SK-N-MC (cell line): ENCODE data around the gene MMP25.

Experiments used
- EZH2 ChIP-seq: fragments of 200-600 bp; sonication (generic); IDR thresholded peaks from one replicate; pipeline ENCODE4 v1.6.1; 2017; ENCODE audit warnings: antibody characterized with exemption
- FOXP2 ChIP-seq: optimal IDR thresholded peaks from 2 replicates; pipeline ENCODE3; 2011; ENCODE audit warnings: mild to moderate bottlenecking, moderate library complexity; ENCODE audit not compliant: insufficient read depth; ENCODE audit errors: extremely low read length, control extremely low read depth
- POLR2AphosphoS5 ChIP-seq: IDR thresholded peaks from 2 replicates; pipeline ENCODE4 v1.6.1; 2012; ENCODE audit warnings: mild to moderate bottlenecking, low read depth, low read length, borderline replicate concordance

DNA sequence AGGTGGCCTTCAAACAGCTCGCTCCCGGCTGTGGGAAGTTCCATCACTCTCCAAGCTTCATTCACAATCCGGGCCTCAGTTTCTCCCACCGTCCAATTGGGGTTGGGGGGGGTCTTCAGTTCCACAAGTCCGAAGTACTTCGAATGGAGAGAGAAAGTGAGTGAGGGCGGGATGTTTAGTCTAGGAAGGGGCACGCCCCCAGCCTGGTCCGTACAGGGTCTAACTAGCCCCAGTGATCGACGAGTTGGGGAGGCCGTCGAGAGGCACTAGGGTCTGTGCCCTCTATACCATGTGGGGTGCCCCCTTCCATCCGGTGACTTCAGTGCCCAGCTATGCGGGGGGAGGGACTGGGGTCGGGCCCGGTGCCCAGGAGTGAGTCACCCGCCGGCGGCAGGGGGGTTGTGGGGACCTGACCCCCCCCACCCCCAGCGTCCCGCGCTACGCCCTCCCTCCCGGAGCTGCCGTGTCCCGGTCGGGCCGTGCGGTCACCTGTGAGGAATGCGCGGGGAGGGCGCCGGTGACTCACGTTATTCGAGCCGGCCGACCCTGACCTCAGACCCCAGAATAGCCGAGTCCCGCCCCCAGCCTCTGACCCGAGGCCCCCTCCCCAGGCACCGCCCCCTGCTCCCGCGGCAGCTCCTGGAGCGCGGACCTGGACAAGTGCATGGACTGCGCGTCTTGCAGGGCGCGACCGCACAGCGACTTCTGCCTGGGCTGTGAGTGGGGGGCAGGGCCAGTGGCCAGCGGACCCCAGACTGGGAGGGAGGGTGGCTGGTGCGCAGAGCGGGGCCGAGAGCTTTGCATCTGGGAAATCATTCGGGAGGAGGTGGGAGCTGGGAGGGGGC lies 25.5 kb upstream of the MMP25 start:
- TF ChIP-seq POLR2AphosphoS5, result no peak
- no peak for TF ChIP-seq EZH2
- no peak for TF ChIP-seq FOXP2
